ENCODE measurements around the gene TACC3.

The TACC3 gene

GRCh38 chr4:1725521-1725920 lies 4.2 kb downstream of the TACC3 start:
- no peak for DNase-seq

GRCh38 chr4:1726146-1726934 lies 5.0 kb downstream of the TACC3 start:
- peak; percentile 54 for DNase-seq

GRCh38 chr4:1727117-1728031 lies 6.1 kb downstream of the TACC3 start:
- peak; percentile 88 for DNase-seq

GRCh38 chr4:1728061-1728980 lies 7.0 kb downstream of the TACC3 start:
- DNase-seq: no peak

- DNase-seq: no peak
Measured at GRCh38 chr4:1730532-1731135, 9.3 kb downstream of the TACC3 start.

GRCh38 chr4:1731180-1731579 lies 9.9 kb downstream of the TACC3 start:
- DNase-seq: no peak

- DNase-seq: no peak
Measured at GRCh38 chr4:1732911-1733310, 11.6 kb downstream of the TACC3 start.

GRCh38 chr4:1735215-1735614 lies 13.9 kb downstream of the TACC3 start:
- no peak for DNase-seq

- no peak for DNase-seq
Measured at GRCh38 chr4:1736812-1737211, 15.5 kb downstream of the TACC3 start.

- DNase-seq: no peak
Measured at GRCh38 chr4:1737666-1738065, 16.3 kb downstream of the TACC3 start.

GRCh38 chr4:1738410-1738809 lies 17.1 kb downstream of the TACC3 start:
- no peak for DNase-seq

GRCh38 chr4:1739358-1739757 lies 18.0 kb downstream of the TACC3 start:
- no peak for DNase-seq

- no peak for DNase-seq
Measured at GRCh38 chr4:1740021-1740545, 18.8 kb downstream of the TACC3 start.

- DNase-seq: no peak
Measured at GRCh38 chr4:1741208-1741607, 19.9 kb downstream of the TACC3 start.

- no peak for DNase-seq
Measured at GRCh38 chr4:1743551-1743950, 22.2 kb downstream of the TACC3 start.

GRCh38 chr4:1743975-1744374 lies 22.7 kb downstream of the TACC3 start:
- DNase-seq: no peak

- DNase-seq: no peak
Measured at GRCh38 chr4:1744552-1744951, 23.2 kb downstream of the TACC3 start.

GRCh38 chr4:1745165-1745564 lies 23.8 kb downstream of the TACC3 start:
- DNase-seq: no peak

- DNase-seq: no peak
Measured at GRCh38 chr4:1745697-1746096, 24.4 kb downstream of the TACC3 start.

- peak; percentile 34 for DNase-seq
Measured at GRCh38 chr4:1746265-1746691, 25.0 kb downstream of the TACC3 start.

- DNase-seq: no peak
Measured at GRCh38 chr4:1746919-1747602, 25.7 kb downstream of the TACC3 start.

- no peak for DNase-seq
Measured at GRCh38 chr4:1747603-1747967, 26.3 kb downstream of the TACC3 start.
